CD14-positive monocyte (primary cell): Measurements from ENCODE around the gene TTC7B. TPM values are rescaled to one million over a fixed set of nuclear protein-coding genes. Genes with fewer than 3 reads are reported as not detected.

Experiments
- DNase-seq, 3 donors: peaks; one replicate each; pipeline ENCODE4 v3.0.0-alpha.2; 2011 to 2022
- H2AFZ ChIP-seq: 2 replicates; pipeline ENCODE4 v1.6.0; 2012; ENCODE audit warnings: mild to moderate bottlenecking, low read depth, low read length, inconsistent platforms; ENCODE audit not compliant: insufficient read depth, poor library complexity, severe bottlenecking
- H3K27ac ChIP-seq, 2 donors: 1 replicate in 1 of 2; 2 replicates in 1 of 2; pipeline ENCODE4 v1.5.1; 2012 to 2013; ENCODE audit warnings: low read length in 2 of 2, control low read depth in 1 of 2, inconsistent platforms in 1 of 2, low read depth in 1 of 2, mild to moderate bottlenecking in 1 of 2
- H3K27me3 ChIP-seq, 2 donors: one replicate each; pipeline versions ENCODE4 v1.6.0 to v1.6.1; 2011 to 2013; ENCODE audit warnings: low read length in 2 of 2; ENCODE audit not compliant: control insufficient read depth in 2 of 2, insufficient read depth in 2 of 2
- H3K36me3 ChIP-seq, 2 donors: replicated peaks in 1 of 2; 1 replicate in 1 of 2; 2 replicates in 1 of 2; pipeline versions ENCODE4 v1.5.1 to v1.6.1; 2012 to 2013; ENCODE audit warnings: low read length in 2 of 2, control low read depth in 1 of 2, inconsistent platforms in 1 of 2, mild to moderate bottlenecking in 1 of 2; ENCODE audit not compliant: insufficient read depth in 2 of 2, control insufficient read depth in 1 of 2
- H3K4me1 ChIP-seq, 2 donors: 1 replicate in 1 of 2; 2 replicates in 1 of 2; pipeline versions ENCODE4 v1.5.1 to v1.6.1; 2012 to 2013; ENCODE audit warnings: low read length in 2 of 2, control low read depth in 1 of 2, inconsistent platforms in 1 of 2, mild to moderate bottlenecking in 1 of 2, moderate library complexity in 1 of 2; ENCODE audit not compliant: insufficient read depth in 2 of 2, control insufficient read depth in 1 of 2
- H3K4me2 ChIP-seq: replicated peaks from 2 replicates; pipeline ENCODE3; 2012; ENCODE audit warnings: low read length, moderate library complexity, mild to moderate bottlenecking; ENCODE audit not compliant: poor library complexity, severe bottlenecking; ENCODE audit errors: extremely low read depth
- H3K4me3 ChIP-seq, 3 experiments: fragments of 200-600 bp in 1 of 3; sonication (generic) in 1 of 3; replicated peaks in 1 of 3; 1 replicate in 2 of 3; 2 replicates in 1 of 3; pipeline ENCODE4 v1.5.1; 2011 to 2013; ENCODE audit warnings: low read length in 3 of 3, mild to moderate bottlenecking in 3 of 3, control low read depth in 2 of 3, low read depth in 2 of 3, inconsistent platforms in 1 of 3, moderate library complexity in 1 of 3
- H3K79me2 ChIP-seq: 2 replicates; pipeline ENCODE4 v1.6.0; 2012; ENCODE audit warnings: mild to moderate bottlenecking, control low read depth, inconsistent platforms, low read length, moderate library complexity; ENCODE audit not compliant: insufficient read depth
- H3K9ac ChIP-seq: 2 replicates; pipeline ENCODE4 v1.6.0; 2017; ENCODE audit warnings: low read length, mild to moderate bottlenecking; ENCODE audit not compliant: insufficient read depth, poor library complexity, severe bottlenecking
- H3K9me3 ChIP-seq, 2 donors: replicated peaks in 1 of 2; 1 replicate in 1 of 2; 2 replicates in 1 of 2; pipeline versions ENCODE4 v1.5.1 to v1.6.1; 2012 to 2013; ENCODE audit warnings: low read length in 2 of 2, control low read depth in 1 of 2; ENCODE audit not compliant: control insufficient read depth in 1 of 2, insufficient read depth in 1 of 2
- H4K20me1 ChIP-seq: 2 replicates; pipeline ENCODE4 v1.6.0; 2012; ENCODE audit warnings: mild to moderate bottlenecking, low read length, control low read depth, moderate library complexity; ENCODE audit not compliant: insufficient read depth
- H3K27ac Mint-ChIP-seq, 7 donors: one replicate each; pipeline ENCODE4 v1.8.0; 2020; ENCODE audit warnings: mild to moderate bottlenecking in 7 of 7, mixed read lengths in 7 of 7, moderate library complexity in 6 of 7, inconsistent platforms in 2 of 7
- H3K27me3 Mint-ChIP-seq, 3 donors: one replicate each; pipeline ENCODE4 v1.8.0; 2021 to 2022; ENCODE audit warnings: low read depth in 3 of 3, mild to moderate bottlenecking in 3 of 3, mixed read lengths in 3 of 3, moderate library complexity in 3 of 3, inconsistent platforms in 1 of 3
- H3K36me3 Mint-ChIP-seq, 2 donors: one replicate each; pipeline ENCODE4 v1.8.0; 2020; ENCODE audit warnings: mixed read lengths in 2 of 2, inconsistent platforms in 1 of 2, mild to moderate bottlenecking in 1 of 2
- H3K4me1 Mint-ChIP-seq: one replicate; pipeline ENCODE4 v1.8.0; 2020; ENCODE audit warnings: mild to moderate bottlenecking, mixed read lengths
- H3K4me3 Mint-ChIP-seq, 2 donors: one replicate each; pipeline ENCODE4 v1.8.0; 2020; ENCODE audit warnings: mild to moderate bottlenecking in 2 of 2, mixed read lengths in 2 of 2, moderate library complexity in 1 of 2
- H3K9me3 Mint-ChIP-seq, 7 donors: one replicate each; pipeline ENCODE4 v1.8.0; 2020 to 2022; ENCODE audit warnings: mixed read lengths in 7 of 7, mild to moderate bottlenecking in 6 of 7, moderate library complexity in 6 of 7, inconsistent platforms in 2 of 7
- WGBS: methylation state at CpG from one replicate; pipeline ENCODE4 v1.1.5; 2013; ENCODE audit warnings: missing lambda C conversion rate; ENCODE audit not compliant: insufficient coverage; 5-methylcytosine and 5-hydroxymethylcytosine counted together
- intact Hi-C, 2 donors: fragments of 100-400 bp; cut with micrococcal nuclease; formaldehyde crosslinking; loops; one replicate each; pipeline versions ENCODE4 v1.15.0 to v1.15.1; 2023
- polyA plus RNA-seq, 3 donors: library from polyadenylated mRNA; depleted of rRNA in 1 of 3; unstranded in 2 of 3; stranded (reverse) in 1 of 3; fragments of 300-500 nt in 2 of 3; fragments of >200 nt in 1 of 3; fragmentation: Illumina TruSeq in 2 of 3; gene quantifications; 1 replicate in 2 of 3; 2 replicates in 1 of 3; pipeline ENCODE4 v1.2.3, GENCODE V29; 2012 to 2021
- TF ChIP-seq, protein P1 (sequence below): fragments of 200-600 bp; IDR thresholded peaks from one replicate; pipeline ENCODE4 v1.8.0; 2022; ENCODE audit warnings: antibody characterized with exemption, mild to moderate bottlenecking

Gene TTC7B
- polyA plus RNA-seq, 3 donors, result 0.87 to 2.6 (median 1.2) TPM

DNA sequence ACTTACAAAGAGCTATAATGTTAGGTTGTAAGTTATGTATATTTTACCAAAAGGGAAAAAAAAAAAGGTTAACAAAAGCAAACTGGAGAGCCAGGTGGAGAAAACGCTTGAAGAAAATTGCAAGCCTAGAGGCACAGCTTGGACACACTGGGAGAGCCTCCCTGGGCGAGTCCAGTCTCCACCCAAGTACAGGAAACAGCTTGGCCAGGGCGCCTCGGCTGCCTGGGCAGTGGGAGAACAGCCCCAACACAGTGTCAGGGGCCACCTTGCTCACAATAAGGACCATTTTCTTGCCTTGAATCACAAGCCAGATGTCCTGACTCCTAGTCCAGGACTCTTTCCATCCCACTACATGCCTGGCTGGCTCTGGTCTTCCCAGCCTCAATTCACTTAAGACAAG lies 33.3 kb downstream of the TTC7B start:
- no peak overlapping the region for H3K4me2 ChIP-seq
- H4K20me1 ChIP-seq, result no peaks in the 10 kb centered on the region
- no peak overlapping the region for H3K4me3 ChIP-seq
- H3K9ac ChIP-seq, result no peak overlapping the region
- no peaks in the 10 kb centered on the region for H3K36me3 ChIP-seq
- Mint-ChIP-seq H3K36me3 (peaks cover 0 to 2% of the 10 kb centered on the region in 2 donors), H3K27ac (no peak overlapping the region), H3K4me3 (no peak overlapping the region), H3K9me3 (peaks cover 0 to 2% (median 0%) of the 10 kb centered on the region in 7 donors), H3K4me1 (peaks cover 6% of the 10 kb centered on the region), H3K27me3 (peaks cover 0 to 4% (median 0%) of the 10 kb centered on the region in 3 donors)
- H3K9me3 ChIP-seq, result no peaks in the 10 kb centered on the region
- DNase-seq, result no peak
- H3K79me2 ChIP-seq, result no peaks in the 10 kb centered on the region
- WGBS, result 77% methylated on average over 4 of the region's 4 CpGs
- no peaks in the 10 kb centered on the region for H3K27me3 ChIP-seq
- H3K4me1 ChIP-seq, result peaks cover 0 to under 1% of the 10 kb centered on the region in 2 donors
- TF ChIP-seq, protein P1, sequence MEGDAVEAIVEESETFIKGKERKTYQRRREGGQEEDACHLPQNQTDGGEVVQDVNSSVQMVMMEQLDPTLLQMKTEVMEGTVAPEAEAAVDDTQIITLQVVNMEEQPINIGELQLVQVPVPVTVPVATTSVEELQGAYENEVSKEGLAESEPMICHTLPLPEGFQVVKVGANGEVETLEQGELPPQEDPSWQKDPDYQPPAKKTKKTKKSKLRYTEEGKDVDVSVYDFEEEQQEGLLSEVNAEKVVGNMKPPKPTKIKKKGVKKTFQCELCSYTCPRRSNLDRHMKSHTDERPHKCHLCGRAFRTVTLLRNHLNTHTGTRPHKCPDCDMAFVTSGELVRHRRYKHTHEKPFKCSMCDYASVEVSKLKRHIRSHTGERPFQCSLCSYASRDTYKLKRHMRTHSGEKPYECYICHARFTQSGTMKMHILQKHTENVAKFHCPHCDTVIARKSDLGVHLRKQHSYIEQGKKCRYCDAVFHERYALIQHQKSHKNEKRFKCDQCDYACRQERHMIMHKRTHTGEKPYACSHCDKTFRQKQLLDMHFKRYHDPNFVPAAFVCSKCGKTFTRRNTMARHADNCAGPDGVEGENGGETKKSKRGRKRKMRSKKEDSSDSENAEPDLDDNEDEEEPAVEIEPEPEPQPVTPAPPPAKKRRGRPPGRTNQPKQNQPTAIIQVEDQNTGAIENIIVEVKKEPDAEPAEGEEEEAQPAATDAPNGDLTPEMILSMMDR, result no peak
- no peak overlapping the region for H3K27ac ChIP-seq
- no peak overlapping the region for H2AFZ ChIP-seq
- intact Hi-C loops, result no loop called here

GRCh38 chr14:90781876-90782275 lies 34.4 kb downstream of the TTC7B start:
- Histone ChIP-seq H4K20me1 (no peaks in the 10 kb centered on the region), H3K4me2 (no peak overlapping the region), H3K4me1 (no peaks in the 10 kb centered on the region), H3K79me2 (no peaks in the 10 kb centered on the region), H3K9ac (no peak overlapping the region), H3K9me3 (no peaks in the 10 kb centered on the region), H3K4me3 (no peak overlapping the region), H3K36me3 (no peaks in the 10 kb centered on the region), H3K27me3 (no peaks in the 10 kb centered on the region), H3K27ac (no peak overlapping the region), H2AFZ (no peak overlapping the region)
- H3K27ac Mint-ChIP-seq, result no peak overlapping the region
- no peak overlapping the region for H3K4me3 Mint-ChIP-seq
- peaks cover 4% of the 10 kb centered on the region for H3K4me1 Mint-ChIP-seq
- no peaks in the 10 kb centered on the region for H3K9me3 Mint-ChIP-seq
- 96% methylated on average over 6 of the region's 8 CpGs for WGBS
- peaks cover 0 to 3% (median 0%) of the 10 kb centered on the region in 3 donors for H3K27me3 Mint-ChIP-seq
- intact Hi-C loops, result no loop called here
- no peak for DNase-seq
- H3K36me3 Mint-ChIP-seq, result peaks cover 0 to 2% of the 10 kb centered on the region in 2 donors
- TF ChIP-seq, protein P1, result no peak
